B cell (primary cell): Measurements from ENCODE around the gene BANP. TPM values are rescaled to one million over a fixed set of nuclear protein-coding genes. Genes with fewer than 3 reads are reported as not detected.

Source experiments
- ATAC-seq: fragments of 200-7000 bp; cut with Tn5 transposase; one replicate; pipeline ENCODE4 v1.10.0; 2021; ENCODE audit warnings: low read depth, mild to moderate bottlenecking, moderate number of reproducible peaks, moderate library complexity
- CTCF ChIA-PET: fragments of 350-600 bp; sonication (Branson Sonifier 250); formaldehyde crosslinking; loops from one replicate; lab custom pipeline; 2021; ENCODE audit warnings: antibody characterized with exemption, inconsistent platforms; lab: Charles Lee
- POLR2A ChIA-PET: fragments of 350-600 bp; sonication (Branson Sonifier 250); formaldehyde crosslinking; loops from one replicate; lab custom pipeline; 2021; ENCODE audit warnings: antibody characterized with exemption; lab: Charles Lee
- DNase-seq: peaks from one replicate; pipeline ENCODE4 v3.0.0; 2013
- H2AFZ ChIP-seq: 2 replicates; pipeline ENCODE4 v1.6.1; 2012; ENCODE audit warnings: mild to moderate bottlenecking, low read depth, low read length; ENCODE audit not compliant: insufficient read depth, poor library complexity, severe bottlenecking
- H3K27ac ChIP-seq, 2 donors: 1 replicate in 1 of 2; 2 replicates in 1 of 2; pipeline ENCODE4 v1.5.1; 2012 to 2013; ENCODE audit warnings: low read length in 2 of 2, mild to moderate bottlenecking in 2 of 2, moderate library complexity in 1 of 2
- H3K27me3 ChIP-seq, 4 experiments: fragments of 200-600 bp in 1 of 4; sonication (generic) in 1 of 4; replicated peaks in 1 of 4; 1 replicate in 2 of 4; 2 replicates in 2 of 4; pipeline versions ENCODE4 v1.6.1 to v1.7.0; 2013 to 2016; ENCODE audit warnings: low read length in 3 of 4, mild to moderate bottlenecking in 2 of 4, mixed read lengths in 1 of 4, moderate library complexity in 1 of 4; ENCODE audit not compliant: insufficient read depth in 4 of 4, control insufficient read depth in 3 of 4; ENCODE audit errors: control extremely low read depth in 1 of 4
- H3K36me3 ChIP-seq, 2 experiments: replicated peaks in 1 of 2; 1 replicate in 1 of 2; 2 replicates in 1 of 2; pipeline versions ENCODE4 v1.6.1 to v1.7.1; 2013; ENCODE audit warnings: low read length in 1 of 2; ENCODE audit not compliant: insufficient read depth in 2 of 2, control insufficient read depth in 1 of 2; ENCODE audit errors: control extremely low read depth in 1 of 2, extremely low read depth in 1 of 2
- H3K4me1 ChIP-seq, 2 donors: fragments of 200-600 bp in 1 of 2; sonication (generic) in 1 of 2; 1 replicate in 1 of 2; 2 replicates in 1 of 2; pipeline versions ENCODE4 v1.5.1 to v1.6.1; 2013 to 2017; ENCODE audit warnings: low read length in 2 of 2; ENCODE audit not compliant: control insufficient read depth in 2 of 2, insufficient read depth in 2 of 2
- H3K4me2 ChIP-seq: replicated peaks from 2 replicates; pipeline ENCODE3; 2012; ENCODE audit warnings: mild to moderate bottlenecking, low read depth, low read length; ENCODE audit not compliant: poor library complexity, severe bottlenecking
- H3K4me3 ChIP-seq, 5 experiments: fragments of 200-600 bp in 1 of 5; sonication (generic) in 1 of 5; 1 replicate in 3 of 5; 2 replicates in 2 of 5; pipeline versions ENCODE4 v1.5.1 to v1.7.0; 2011 to 2016; ENCODE audit warnings: low read length in 4 of 5, mild to moderate bottlenecking in 4 of 5, low read depth in 2 of 5, control low read depth in 1 of 5, moderate library complexity in 1 of 5; ENCODE audit not compliant: insufficient read depth in 1 of 5; ENCODE audit errors: control extremely low read depth in 1 of 5, extremely low read depth in 1 of 5
- H3K79me2 ChIP-seq: fragments of 200-600 bp; sonication (generic); one replicate; pipeline ENCODE4 v1.6.0; 2016; ENCODE audit warnings: low read length; ENCODE audit not compliant: control insufficient read depth, insufficient read depth
- H3K9ac ChIP-seq: fragments of 200-600 bp; sonication (generic); 2 replicates; pipeline ENCODE4 v1.6.1; 2017; ENCODE audit warnings: mild to moderate bottlenecking, low read length, moderate library complexity
- H3K9me3 ChIP-seq, 3 donors: one replicate each; pipeline versions ENCODE4 v1.6.1 to v1.7.1; 2013; ENCODE audit warnings: low read length in 2 of 3; ENCODE audit not compliant: control insufficient read depth in 2 of 3, insufficient read depth in 1 of 3; ENCODE audit errors: control extremely low read depth in 1 of 3
- H4K20me1 ChIP-seq: 2 replicates; pipeline ENCODE4 v1.6.0; 2012; ENCODE audit warnings: mild to moderate bottlenecking, low read length; ENCODE audit not compliant: insufficient read depth, control insufficient read depth, poor library complexity, severe bottlenecking
- H3K27ac Mint-ChIP-seq: one replicate; pipeline ENCODE4 v1.8.0; 2021; ENCODE audit warnings: mixed read lengths
- H3K27me3 Mint-ChIP-seq: one replicate; pipeline ENCODE4 v1.8.0; 2021; ENCODE audit warnings: mixed read lengths
- H3K4me1 Mint-ChIP-seq: one replicate; pipeline ENCODE4 v1.8.0; 2021; ENCODE audit warnings: mixed read lengths
- H3K4me3 Mint-ChIP-seq: one replicate; pipeline ENCODE4 v1.8.0; 2021; ENCODE audit warnings: mixed read lengths
- H3K9me3 Mint-ChIP-seq: one replicate; pipeline ENCODE4 v1.8.0; 2022; ENCODE audit warnings: mixed read lengths; ENCODE audit not compliant: insufficient read depth
- CTCF ChIP-seq: fragments of 200-600 bp; IDR thresholded peaks from one replicate; pipeline ENCODE4 v1.8.0; 2022; ENCODE audit warnings: antibody characterized with exemption, mild to moderate bottlenecking
- EZH2 ChIP-seq: IDR thresholded peaks from 2 replicates; pipeline ENCODE4 v1.6.1; 2012; ENCODE audit warnings: borderline replicate concordance, low read depth, mild to moderate bottlenecking, moderate library complexity, low read length; ENCODE audit not compliant: insufficient read depth, poor library complexity, severe bottlenecking
- WGBS: methylation state at CpG from one replicate; pipeline ENCODE4 v1.1.5; 2013; ENCODE audit warnings: missing lambda C conversion rate; ENCODE audit not compliant: insufficient coverage; 5-methylcytosine and 5-hydroxymethylcytosine counted together
- intact Hi-C: fragments of 100-400 bp; cut with micrococcal nuclease; formaldehyde crosslinking; loops from one replicate; pipeline ENCODE4 v1.10.0; 2022
- polyA plus RNA-seq: library from polyadenylated mRNA; depleted of rRNA; stranded (reverse); fragments of >200 nt; gene quantifications from 2 replicates; pipeline ENCODE4 v1.2.3, GENCODE V29; 2012
- total RNA-seq, 2 donors: library from RNA; stranded (reverse); fragments of 120-200 nt in 1 of 2; gene quantifications; 1 replicate in 1 of 2; 2 replicates in 1 of 2; pipeline versions ENCODE4 v1.2.3 to v1.2.4, GENCODE V29; 2013 to 2022

BANP gene
- total and polyA plus RNA-seq, 2 donors (not counting 1 experiment from before 2014, with no cell fraction given) = 44.4 to 181 TPM

DNA sequence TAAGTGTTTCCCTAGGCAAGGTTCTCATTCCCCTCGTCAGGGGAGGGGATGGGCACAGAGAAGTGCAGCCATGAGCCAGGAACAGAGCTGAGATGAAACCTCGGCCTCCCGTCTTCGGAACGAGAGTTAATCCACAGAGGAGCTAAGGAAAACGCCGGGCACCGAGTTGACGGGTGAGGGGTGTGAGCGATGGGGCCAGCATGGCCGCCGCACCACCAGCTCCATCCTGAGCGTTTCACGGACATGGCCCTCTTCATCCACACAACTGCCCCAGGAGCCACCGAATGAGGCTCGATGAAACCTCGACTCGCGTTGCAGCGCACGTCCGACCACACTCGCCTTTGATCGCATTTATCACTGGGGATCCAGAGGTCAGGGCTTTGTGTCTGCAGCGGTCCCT lies 36.4 kb upstream of the BANP start:
- no peak for TF ChIP-seq EZH2
- TF ChIP-seq CTCF = no peak
- Mint-ChIP-seq H3K4me3 (no peak overlapping the region), H3K27me3 (peaks cover 25% of the 10 kb centered on the region), H3K9me3 (no peaks in the 10 kb centered on the region), H3K4me1 (no peaks in the 10 kb centered on the region), H3K27ac (no peak overlapping the region)
- Histone ChIP-seq H4K20me1 (no peaks in the 10 kb centered on the region), H3K4me2 (no peak overlapping the region), H3K4me3 (no peak overlapping the region), H3K36me3 (no peaks in the 10 kb centered on the region), H3K9ac (no peak overlapping the region), H3K27ac (no peak overlapping the region), H3K4me1 (peaks cover under 1% of the 10 kb centered on the region in 2 donors), H3K79me2 (no peaks in the 10 kb centered on the region), H3K27me3 (peaks cover 0 to 10% (median 1%) of the 10 kb centered on the region in 4 experiments), H2AFZ (no peak overlapping the region), H3K9me3 (no peaks in the 10 kb centered on the region)
- ATAC-seq (no peak), DNase-seq (no peak)
- 98% methylated on average over 22 of the region's 25 CpGs for WGBS
- POLR2A ChIA-PET = no interaction called here
- CTCF ChIA-PET = interaction anchor here (1.2 kb wide), 1 partner anchor 136 kb away, joined by 6 read pairs; no protein-coding TSS in a partner anchor
- intact Hi-C loops = no loop called here

- no peak overlapping the region for H3K27ac Mint-ChIP-seq
- Histone ChIP-seq H3K4me3 (no peak overlapping the region), H3K79me2 (no peaks in the 10 kb centered on the region), H3K9me3 (no peaks in the 10 kb centered on the region), H3K27me3 (peaks cover 0 to 10% (median 1%) of the 10 kb centered on the region in 4 experiments), H3K27ac (no peak overlapping the region), H3K4me2 (no peak overlapping the region), H3K9ac (no peak overlapping the region), H3K36me3 (no peaks in the 10 kb centered on the region), H4K20me1 (no peaks in the 10 kb centered on the region), H2AFZ (no peak overlapping the region), H3K4me1 (no peaks in the 10 kb centered on the region)
- H3K4me3 Mint-ChIP-seq = no peak overlapping the region
- H3K4me1 Mint-ChIP-seq = no peaks in the 10 kb centered on the region
- DNase-seq = no peak
- 90% methylated on average over 9 of the region's 9 CpGs for WGBS
- H3K27me3 Mint-ChIP-seq = peaks cover 20% of the 10 kb centered on the region
- ChIA-PET CTCF (no interaction called here), POLR2A (no interaction called here)
- TF ChIP-seq CTCF = no peak
- TF ChIP-seq EZH2 = no peak
- H3K9me3 Mint-ChIP-seq = no peaks in the 10 kb centered on the region
- ATAC-seq = no peak
- intact Hi-C loops = no loop called here
Measured at GRCh38 chr16:87917503-87917902, 33.7 kb upstream of the BANP start.
